ENCODE measurements around the gene NSMF. TPM values are rescaled to one million over a fixed set of nuclear protein-coding genes. Genes with fewer than 3 reads are reported as not detected.

The NSMF gene, protein sequence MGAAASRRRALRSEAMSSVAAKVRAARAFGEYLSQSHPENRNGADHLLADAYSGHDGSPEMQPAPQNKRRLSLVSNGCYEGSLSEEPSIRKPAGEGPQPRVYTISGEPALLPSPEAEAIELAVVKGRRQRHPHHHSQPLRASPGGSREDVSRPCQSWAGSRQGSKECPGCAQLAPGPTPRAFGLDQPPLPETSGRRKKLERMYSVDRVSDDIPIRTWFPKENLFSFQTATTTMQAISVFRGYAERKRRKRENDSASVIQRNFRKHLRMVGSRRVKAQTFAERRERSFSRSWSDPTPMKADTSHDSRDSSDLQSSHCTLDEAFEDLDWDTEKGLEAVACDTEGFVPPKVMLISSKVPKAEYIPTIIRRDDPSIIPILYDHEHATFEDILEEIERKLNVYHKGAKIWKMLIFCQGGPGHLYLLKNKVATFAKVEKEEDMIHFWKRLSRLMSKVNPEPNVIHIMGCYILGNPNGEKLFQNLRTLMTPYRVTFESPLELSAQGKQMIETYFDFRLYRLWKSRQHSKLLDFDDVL
- 10 to 100 TPM; 62.9 to 63.3 TPM for total RNA-seq

DNA sequence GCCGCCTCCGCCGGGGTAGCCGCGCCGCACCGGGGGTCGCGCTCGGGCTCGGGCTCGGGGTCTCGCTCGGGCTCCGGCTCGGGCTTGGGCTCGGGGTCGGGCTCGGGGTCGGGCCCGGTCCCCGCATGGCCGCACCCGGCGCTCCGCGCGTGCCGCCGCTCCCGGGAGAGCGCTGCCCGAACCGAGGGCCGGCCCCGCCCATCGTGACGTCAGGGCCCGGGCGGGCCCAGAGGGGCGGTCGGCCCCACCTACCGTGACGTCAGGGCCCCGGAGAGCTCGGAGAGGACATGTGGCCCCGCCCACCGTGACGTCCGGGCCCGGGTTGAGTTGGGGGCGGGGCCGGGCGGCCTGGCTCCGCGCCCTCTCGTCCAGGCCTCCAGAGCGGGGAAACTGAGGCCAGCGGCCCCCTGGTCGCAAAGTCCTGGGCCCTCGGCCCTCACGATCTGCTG, at the start of gene NSMF:
Gene NSMF (minus strand): TSS at position 183 of the 449 bp plus-strand sequence. CDS start 232 bp downstream, outside the sequence.
- ChIA-PET CTCF (no interaction called here), POLR2A (interaction anchor here (0.6 to 1.0 kb wide), 2 partner anchors 11 to 36 kb away, joined by 3 to 7 read pairs; partner anchors contain the start of genes EXD3 and NOXA1)

DNA sequence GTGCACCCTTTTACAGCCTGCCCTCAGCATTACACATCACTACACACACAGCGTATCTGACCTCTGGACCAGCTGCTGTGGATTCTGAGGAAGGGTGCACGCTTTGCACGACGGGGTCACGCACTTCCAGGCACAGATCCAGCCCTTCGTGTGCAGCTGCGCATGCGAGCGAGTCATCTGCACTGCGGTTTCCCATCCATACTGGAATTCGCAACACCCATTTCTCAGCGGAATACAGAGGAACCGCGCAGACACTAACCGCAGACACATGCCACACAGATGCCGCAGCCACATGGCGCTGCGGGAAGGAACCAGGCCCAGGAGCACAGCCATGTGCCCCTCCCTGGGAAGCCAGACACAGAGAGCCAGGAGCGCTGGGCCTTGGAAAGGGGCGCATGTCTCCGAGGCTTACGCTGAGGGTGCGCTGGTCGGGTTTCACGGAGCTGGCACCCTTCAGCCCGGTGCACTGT, 47.6 kb upstream of the NSMF start:
- POLR2A ChIA-PET = no interaction called here

DNA sequence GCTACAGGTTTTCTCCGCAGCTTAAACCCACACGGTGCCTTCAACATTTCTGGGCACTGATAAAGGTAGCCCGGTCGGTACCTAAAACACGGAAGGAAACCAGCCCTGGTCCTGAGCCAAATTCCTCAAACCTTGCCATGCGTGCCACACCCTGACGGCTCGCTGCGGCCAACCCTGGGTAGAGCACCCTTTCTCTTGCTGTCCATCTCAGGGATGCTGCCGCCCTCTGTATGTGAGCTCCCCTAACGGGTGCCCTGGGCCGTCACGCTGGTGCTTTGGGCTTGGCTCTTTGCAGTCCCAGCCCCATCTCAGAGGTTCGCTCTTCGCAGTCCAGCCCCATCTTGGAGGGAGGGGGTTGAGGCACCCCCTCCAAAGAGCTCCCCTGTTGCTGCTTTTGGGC, 47.1 kb upstream of the NSMF start:
- ChIA-PET POLR2A (no interaction called here), CTCF (no interaction called here)

More for the DNA sequence above, 47.6 kb upstream of the NSMF start:
- CTCF ChIA-PET = no interaction called here

DNA sequence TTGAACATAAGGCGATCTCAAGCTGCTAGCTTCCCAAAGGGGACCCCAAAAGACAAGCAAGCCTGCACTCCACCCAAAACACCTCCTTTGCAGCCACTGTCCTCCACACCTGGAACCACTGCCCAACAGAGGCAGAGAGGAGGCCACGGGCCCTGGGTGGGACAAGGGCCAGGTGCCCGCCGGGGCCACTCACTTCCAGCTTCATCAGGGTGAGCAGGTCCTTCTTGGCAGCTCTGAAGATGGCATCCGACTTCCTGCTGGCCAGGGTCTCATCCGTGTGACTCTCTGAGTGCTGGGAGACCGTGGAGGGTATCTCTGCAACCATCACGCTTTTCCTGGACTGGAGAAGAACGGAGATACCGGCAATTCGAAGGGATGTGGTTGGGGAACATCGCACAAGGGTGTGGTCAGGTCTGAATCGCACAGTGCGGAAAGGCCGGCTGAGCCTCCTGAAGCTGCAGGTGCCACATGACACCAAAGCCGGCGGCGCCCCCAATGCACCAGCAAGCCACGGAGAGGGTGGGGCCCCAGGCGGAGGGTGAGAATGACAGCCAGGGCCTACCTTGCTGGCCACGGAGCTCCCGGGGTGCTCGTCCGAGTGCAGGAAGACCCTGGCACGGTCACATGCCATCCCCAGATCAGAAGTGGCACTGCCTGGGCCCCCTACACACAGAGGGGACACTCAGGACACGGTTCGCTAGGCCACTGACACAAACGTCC, 46.4 kb upstream of the NSMF start:
- ChIA-PET POLR2A (no interaction called here), CTCF (interaction anchor here (0.6 to 0.7 kb wide), 2 partner anchors 373 to 840 kb away, joined by 3 read pairs; no protein-coding TSS in a partner anchor)

DNA sequence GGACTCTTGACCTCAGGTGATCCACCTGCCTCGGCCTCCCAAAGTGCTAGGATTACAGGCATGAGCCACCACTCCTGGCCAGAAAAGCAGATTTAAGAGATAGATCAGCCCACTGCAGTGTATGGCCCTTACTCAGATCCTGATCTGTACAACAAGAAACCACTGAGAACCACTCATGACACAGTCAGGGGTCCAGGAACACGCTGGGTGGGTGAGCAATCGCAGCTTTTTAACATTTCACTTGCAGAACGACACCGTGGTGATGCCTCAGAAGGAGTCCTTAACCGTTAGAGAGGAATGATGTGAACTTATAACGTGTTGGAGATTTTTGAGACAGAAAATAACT, 45.3 kb upstream of the NSMF start:
- ChIA-PET CTCF (interaction anchor here (0.6 kb wide), 1 partner anchor 47 kb away, joined by 3 read pairs; the partner anchor contains the start of gene MRPL41), POLR2A (no interaction called here)

DNA sequence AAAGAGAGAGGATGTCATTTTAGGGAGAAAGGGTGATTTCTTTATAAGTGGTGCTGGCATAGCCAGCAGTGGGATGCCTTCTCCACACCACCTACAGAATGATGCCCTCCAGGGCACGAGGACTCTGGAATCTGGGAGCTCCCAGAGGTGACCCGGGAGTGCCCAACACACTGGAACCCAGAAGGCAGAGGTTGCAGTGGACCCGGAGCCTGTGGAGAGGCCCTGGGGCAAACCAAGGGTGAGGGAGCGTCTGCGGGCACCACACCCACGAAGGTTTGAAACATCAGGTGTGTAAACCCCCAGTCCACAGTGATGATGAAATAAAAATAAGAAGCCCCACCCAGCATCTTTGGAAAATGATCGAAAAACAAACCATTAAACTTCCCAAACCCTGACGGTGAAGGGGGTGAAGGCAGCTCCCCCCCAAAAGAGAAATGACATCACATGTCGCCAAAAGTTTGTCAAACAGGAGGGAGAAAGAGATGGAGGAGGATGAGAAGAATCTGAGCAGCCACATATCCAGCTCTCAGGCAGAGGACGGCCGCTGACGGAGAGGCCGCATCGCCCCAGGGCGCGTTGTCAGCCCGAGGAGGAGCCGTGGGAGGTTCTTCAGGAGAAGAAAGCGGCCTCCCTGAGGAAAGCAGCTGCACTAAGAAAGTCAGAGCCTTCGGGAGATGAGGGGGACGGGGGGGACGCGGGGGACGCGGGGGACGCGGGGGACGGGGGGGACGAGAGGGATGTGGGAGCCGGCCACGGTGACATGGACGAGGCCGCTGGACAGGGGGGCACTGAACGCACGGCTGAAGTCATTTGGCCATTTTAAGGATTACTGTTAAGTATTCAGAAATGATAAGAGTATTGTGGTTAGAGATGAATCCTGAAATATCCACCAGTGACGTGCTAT, 43.1 kb upstream of the NSMF start:
- CTCF ChIA-PET = interaction anchor here (0.6 kb wide), 1 partner anchor 44 kb away, joined by 3 read pairs; no protein-coding TSS in a partner anchor
- POLR2A ChIA-PET = no interaction called here

DNA sequence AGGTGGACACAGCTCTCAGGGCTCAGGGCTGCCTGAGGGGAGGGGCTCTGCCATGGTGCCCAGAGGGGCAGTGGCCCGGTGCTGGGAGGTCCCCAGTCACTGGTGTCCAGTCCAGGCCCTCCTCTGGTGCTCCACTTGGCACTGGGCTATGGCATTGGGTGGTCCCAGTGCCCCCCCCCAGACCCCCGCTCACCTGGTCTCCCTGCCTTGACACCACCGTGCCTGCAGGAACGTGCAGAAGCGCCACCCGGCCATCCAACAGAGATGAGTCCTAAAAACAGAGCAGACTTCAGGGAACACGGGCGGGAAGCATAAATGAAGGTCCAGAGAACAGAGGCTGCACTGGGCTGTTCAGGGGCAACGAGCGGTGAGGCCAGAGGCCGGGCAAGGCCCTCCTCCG, 42.3 kb upstream of the NSMF start:
- CTCF ChIA-PET = interaction anchor here (0.6 kb wide), 1 partner anchor 43 kb away, joined by 3 read pairs; no protein-coding TSS in a partner anchor

DNA sequence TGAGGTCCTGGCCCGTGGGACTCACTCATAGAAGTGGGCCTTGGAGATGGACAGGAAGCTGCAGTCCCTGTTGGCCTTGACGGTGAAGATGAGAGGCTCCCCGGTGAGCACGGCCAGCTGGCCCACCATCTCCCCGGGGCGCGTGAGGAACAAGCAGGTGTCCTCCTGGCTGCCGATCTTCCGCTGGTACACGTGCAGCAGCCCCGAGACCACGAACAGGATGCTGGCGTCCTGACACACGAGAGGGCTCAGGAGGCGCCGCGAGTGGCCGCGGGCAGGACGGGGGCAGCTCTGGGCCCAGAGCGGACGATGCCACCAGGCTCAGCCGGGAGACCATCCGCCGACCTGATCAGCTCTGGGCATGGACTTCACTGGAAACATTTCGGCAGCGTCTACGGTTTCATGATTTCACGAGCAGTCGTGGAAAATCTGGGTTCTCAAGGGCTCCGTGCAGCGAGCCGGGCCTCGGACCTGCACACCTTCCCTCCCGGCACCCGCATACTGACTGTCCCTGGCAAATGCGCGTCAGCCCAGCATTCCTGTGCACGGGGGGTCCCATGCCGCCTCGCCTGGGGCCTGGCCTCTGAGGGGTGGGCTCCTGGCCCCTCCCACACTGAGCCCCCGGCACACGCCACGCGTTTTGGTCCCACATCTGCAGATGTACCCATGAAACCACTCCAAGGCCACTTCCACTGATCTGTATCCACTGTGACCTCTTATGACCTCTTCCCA, 41.7 kb upstream of the NSMF start:
- POLR2A ChIA-PET = no interaction called here

More for the DNA sequence above, 42.3 kb upstream of the NSMF start:
- POLR2A ChIA-PET = no interaction called here

DNA sequence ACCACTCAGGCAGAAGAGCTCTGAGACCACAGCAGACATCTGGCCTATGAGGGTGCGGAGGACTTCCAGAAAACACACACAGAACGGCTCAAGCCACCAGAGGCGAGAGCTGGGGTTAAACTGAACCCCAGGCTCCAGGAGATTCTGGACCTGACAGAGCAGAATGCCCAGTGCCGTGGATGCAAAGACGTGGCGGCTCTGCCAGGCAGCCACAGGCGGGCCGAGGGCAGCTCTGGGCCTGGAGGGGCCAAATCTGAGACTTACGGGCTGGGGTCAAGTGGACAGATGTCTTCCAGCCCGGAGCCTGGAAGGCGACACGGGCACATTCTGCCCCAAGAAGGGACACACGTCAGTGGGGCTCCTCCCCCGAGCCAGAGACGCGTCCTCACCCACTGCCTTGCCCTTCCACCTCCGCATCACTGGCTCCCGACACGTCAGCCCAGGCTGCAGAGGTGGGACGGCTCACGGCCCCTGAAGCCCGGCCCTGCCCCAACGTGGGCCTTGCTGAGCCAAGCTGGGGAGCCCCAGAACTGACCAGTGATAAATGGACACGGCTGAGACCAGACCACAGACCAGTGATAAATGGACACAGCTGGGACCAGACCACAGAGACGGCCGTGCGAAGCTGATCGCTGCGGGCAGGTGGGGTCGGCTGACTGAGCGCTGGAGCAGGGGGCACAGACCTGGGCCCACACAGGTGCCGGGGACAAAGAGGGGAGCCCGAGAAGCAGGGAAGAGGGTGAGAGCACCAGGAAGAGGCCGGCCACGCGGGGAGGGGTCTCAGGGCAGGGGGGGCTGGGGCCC, 40.9 kb upstream of the NSMF start:
- POLR2A ChIA-PET = no interaction called here
- CTCF ChIA-PET = no interaction called here

More for the DNA sequence above, 41.7 kb upstream of the NSMF start:
- CTCF ChIA-PET = no interaction called here

DNA sequence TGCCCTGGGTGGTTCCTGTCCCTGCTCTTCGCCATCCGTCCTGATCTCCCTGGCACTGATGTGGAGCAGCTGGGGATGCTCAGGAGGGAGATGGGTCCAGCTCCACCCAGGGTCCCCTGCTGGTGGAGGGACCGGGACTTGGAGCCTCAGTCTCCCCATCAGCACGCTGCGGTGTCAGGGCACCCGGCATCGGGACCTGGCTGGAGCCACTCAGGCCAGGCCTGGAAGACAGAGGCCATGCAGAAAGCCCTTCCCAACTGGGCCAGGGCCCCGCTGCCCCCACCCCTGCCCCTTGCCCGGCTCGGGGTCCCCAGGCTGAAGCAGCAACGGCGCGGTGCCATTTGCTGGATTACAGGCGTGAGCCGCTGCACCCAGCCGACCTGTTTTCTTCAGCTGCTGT, 40.3 kb upstream of the NSMF start:
- CTCF ChIA-PET = no interaction called here
- POLR2A ChIA-PET = no interaction called here

DNA sequence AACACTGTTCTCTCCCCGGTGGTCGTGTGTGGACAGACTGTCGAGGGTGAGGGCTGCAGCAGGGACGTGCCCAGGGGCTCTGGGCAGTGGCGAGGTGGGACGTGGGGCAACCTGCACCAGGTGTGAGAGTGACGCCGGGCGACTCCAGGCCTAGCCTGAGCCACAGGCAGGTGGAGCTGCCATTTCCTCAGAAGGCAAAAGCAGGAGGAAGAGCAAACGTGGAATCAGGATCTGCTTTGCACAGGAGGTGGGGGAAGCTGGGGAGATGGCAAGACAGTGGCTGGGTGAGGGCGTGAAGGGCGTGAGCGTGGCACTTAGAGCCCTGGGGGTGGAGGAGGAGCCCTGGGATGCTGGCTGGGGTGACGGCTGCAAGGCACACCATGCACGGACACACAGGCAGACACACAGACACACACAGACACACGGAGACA, 39.6 kb upstream of the NSMF start:
- ChIA-PET POLR2A (no interaction called here), CTCF (no interaction called here)

DNA sequence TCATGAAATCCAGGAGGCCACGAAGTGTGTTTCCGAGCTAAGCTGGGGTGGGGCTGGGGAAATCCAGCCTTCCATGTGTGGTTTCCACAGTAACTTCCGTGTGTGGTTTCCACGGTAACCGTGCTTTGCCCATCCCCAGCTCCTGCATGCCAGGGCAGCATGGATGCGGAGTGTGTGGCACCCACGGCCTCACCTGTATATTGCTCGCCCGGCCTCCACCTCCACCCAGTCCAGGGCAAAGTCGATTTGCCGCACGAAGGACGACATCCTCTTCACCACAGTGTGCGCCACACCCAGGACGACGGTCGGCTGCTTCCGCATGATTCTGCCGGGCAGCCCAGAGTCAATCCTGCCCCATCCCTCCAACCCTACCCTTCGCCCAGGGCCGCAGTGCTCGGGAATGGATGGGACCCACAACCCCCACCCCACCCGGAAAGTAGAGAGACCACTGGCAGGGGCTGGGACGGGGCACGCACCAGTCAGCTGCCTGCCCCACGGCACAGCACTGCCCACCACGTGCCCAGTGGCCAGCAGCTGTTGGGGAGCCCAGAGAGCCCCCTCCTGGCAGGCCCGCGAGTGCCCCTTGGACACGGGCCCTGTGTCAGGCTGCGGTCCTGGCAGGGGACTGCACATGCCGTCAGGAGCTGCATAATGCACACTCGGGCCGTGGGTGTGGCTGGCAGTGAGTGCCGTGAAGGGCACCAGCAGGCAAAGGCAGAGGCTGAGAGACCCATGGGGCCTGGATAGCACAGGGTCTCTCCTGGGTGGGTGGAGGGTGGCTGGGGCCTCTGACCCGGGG, 39.0 kb upstream of the NSMF start:
- ChIA-PET CTCF (no interaction called here), POLR2A (no interaction called here)

DNA sequence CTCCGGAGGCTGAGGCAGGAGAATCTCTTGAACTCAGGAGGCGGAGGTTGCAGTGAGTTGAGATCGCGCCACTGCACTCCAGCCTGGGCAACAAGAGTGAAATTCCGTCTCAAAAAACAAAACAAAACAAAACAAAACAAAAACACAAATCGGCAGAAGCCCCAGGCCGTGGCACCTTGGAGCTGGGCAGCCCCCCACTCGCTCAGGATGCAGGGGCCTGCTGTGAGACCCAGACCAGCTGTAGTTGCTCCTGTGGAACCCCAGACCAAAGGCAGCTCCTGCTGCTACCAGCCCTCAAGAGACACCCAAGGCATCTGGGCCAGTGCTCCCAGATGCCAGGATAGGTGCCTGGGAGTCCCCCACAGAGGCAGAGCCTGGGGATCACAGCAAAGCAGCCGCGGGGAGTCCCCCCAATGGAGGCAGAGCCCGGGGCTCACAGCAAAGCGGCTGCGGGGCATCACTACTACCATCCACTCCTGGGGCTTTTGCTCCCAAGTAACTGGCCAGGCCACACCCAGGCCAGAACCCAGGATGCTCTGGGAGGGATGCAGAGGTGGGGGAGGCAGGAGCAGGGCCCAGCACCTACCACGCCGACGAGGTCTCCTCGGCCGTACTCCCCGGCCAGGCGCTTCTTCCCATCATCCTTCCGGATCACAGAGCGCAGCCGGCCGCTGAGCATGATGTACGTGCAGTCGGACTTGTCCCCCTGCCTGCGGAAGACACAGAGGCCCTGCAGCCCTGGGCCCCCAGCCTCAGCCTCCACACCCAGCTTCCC, 37.7 kb upstream of the NSMF start:
- POLR2A ChIA-PET = no interaction called here
- CTCF ChIA-PET = interaction anchor here (0.6 to 1.2 kb wide), 2 partner anchors 44 to 52 kb away, joined by 3 read pairs; no protein-coding TSS in a partner anchor

DNA sequence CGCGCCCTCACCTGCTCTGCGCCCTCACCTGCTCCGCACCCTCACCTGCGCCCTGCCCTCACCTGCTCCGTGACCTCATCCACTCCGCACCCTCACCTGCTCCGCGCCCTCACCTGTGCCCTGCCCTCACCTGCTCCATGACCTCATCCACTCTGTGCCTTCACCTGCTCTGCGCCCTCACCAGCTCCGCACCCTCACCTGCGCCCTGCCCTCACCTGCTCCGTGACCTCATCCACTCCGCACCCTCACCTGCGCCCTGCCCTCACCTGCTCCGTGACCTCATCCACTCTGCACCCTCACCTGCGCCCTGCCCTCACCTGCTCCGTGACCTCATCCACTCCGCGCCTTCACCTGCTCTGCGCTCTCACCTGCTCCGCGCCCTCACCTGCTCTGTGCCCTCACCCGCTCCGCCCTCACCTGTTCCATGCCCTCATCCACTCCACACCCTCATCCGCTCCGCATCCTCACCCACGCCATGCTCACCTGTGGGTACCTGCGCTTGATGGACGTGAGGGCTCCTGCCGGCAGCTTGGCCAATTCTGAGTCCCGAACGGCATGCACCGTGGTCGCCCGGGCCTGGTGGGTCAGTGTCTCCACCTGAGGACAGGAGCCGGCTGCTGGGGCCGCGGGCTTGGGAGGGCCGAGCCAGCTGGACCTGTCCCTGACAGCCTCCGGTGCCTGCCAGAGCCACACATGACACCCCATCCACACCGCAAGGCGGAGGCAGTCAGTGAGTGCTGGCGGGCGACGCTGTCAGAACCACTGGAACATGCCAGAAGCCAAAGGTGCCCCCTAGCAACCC, 35.6 kb upstream of the NSMF start:
- POLR2A ChIA-PET = no interaction called here
- CTCF ChIA-PET = no interaction called here

DNA sequence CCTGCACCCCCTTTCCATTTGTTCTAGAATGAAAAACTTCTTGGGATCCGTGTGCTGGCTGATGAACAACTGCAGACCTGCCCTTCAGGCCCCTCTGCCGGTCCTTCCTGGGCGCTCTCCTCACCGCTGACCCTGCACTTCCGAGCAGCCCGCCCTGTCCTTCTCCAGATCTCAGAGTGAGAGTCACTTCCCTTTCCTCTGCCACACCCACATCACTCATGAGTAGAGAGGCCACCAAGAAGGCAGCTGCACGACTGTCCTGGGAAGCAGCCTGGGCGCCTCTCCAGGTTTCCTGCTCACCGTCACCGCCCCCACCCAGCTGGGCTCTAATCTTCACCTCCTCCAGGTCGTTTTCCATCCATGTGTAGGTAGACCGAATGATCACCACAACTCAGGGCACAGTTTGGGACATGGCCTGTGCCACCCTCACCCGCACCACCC, 35.0 kb upstream of the NSMF start:
- ChIA-PET POLR2A (no interaction called here), CTCF (no interaction called here)
